Measurements from ENCODE around the gene ALG12. TPM values are rescaled to one million over a fixed set of nuclear protein-coding genes. Genes with fewer than 3 reads are reported as not detected.

The ALG12 gene
- total RNA-seq, 2 donors from 2014 or later = 19.7 to 26.2 TPM

DNA sequence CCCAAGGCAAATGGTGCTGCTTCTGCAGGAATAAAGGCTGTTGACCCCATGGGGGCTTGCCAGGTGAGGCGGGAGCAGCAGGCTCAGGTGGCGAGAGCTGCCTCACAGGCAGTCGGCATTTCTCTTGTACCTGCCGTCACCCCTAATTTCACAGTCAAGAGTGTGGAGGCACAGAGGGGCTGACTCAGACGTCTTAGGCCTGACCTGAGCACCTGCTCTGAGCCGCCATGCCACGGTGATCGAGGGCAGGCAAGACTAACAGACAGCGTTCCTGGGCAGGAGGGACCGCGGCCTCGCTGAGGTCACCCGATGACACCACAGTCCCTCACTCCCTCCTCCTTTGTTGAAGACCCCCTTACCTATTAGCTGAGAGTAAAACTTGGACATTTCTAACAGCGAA is 5.2 kb downstream of the ALG12 start:
- Histone ChIP-seq H3K27ac (ENCODE audit: low read depth, low read length) (no peak overlapping the region), H3K4me1 (ENCODE audit: control insufficient read depth, insufficient read depth, low read length) (no peaks in the 10 kb centered on the region), H3K27me3 (ENCODE audit: control insufficient read depth, insufficient read depth, low read length, poor library complexity, severe bottlenecking) (no peaks in the 10 kb centered on the region), H3K9ac (ENCODE audit: extremely low read depth, low read length, poor library complexity, severe bottlenecking) (no peak overlapping the region), H3K4me3 (ENCODE audit: low read length) (no peak overlapping the region), H3K9me3 (ENCODE audit: control insufficient read depth, low read length) (no peaks in the 10 kb centered on the region), H3K36me3 (ENCODE audit: control insufficient read depth, insufficient read depth, low read length) (peaks cover 19% of the 10 kb centered on the region)
- Mint-ChIP-seq H3K36me3 (ENCODE audit: low read depth) (peaks cover 23% of the 10 kb centered on the region), H3K27ac (no peak overlapping the region), H3K9me3 (no peaks in the 10 kb centered on the region), H3K4me3 (no peak overlapping the region), H3K27me3 (ENCODE audit: insufficient read depth) (no peaks in the 10 kb centered on the region), H3K4me1 (peaks cover 6% of the 10 kb centered on the region)
- TF ChIP-seq, protein P1, sequence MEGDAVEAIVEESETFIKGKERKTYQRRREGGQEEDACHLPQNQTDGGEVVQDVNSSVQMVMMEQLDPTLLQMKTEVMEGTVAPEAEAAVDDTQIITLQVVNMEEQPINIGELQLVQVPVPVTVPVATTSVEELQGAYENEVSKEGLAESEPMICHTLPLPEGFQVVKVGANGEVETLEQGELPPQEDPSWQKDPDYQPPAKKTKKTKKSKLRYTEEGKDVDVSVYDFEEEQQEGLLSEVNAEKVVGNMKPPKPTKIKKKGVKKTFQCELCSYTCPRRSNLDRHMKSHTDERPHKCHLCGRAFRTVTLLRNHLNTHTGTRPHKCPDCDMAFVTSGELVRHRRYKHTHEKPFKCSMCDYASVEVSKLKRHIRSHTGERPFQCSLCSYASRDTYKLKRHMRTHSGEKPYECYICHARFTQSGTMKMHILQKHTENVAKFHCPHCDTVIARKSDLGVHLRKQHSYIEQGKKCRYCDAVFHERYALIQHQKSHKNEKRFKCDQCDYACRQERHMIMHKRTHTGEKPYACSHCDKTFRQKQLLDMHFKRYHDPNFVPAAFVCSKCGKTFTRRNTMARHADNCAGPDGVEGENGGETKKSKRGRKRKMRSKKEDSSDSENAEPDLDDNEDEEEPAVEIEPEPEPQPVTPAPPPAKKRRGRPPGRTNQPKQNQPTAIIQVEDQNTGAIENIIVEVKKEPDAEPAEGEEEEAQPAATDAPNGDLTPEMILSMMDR (conservative IDR thresholded peaks at IDR 0.05) = no peak
- no peak for DNase-seq
- 84 to 90% methylated on average over 8 to 14 of the region's 14 CpGs for WGBS, 2 experiments (ENCODE audit: insufficient coverage in 1 of 2, insufficient read length in 1 of 2)

DNA sequence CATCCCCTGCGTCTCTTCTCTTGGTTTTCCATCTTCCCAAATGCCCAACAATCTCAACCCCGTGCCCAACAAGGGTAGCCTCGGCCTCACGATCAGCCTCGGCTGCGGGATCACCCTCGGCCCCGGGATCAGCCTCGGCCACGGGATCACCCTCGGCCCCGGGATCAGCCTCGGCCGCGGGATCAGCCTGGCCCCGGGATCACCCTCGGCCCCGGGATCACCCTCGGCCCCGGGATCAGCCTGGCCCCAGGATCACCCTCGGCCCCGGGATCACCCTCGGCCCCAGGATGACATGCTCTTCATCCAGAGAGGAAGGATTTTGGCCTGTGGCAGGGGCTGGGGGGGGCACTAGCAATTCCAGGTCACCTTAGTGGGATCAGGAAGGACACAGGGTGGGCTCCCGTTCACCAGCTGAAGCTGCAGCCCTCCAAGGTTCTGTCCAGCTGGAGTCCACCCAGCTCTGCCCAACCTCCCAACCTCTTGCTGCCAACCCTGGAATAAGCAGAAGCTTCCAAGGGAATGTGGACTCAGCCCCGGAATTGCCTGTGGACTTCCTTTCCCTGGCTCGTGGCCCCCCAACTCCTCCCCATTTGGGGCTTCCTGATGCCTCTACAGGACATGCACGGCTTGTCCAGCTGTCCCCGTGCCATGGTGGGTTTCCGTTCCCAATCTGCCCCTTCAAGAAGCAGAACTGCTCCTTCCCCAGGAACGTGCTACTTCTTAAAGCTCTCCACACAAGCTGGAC is 6.2 kb downstream of the ALG12 start:
- H3K9me3 Mint-ChIP-seq = no peaks in the 10 kb centered on the region
- H3K4me3 ChIP-seq (ENCODE audit: low read length) = no peak overlapping the region
- H3K9me3 ChIP-seq (ENCODE audit: control insufficient read depth, low read length) = no peaks in the 10 kb centered on the region
- H3K27me3 ChIP-seq (ENCODE audit: control insufficient read depth, insufficient read depth, low read length, poor library complexity, severe bottlenecking) = no peaks in the 10 kb centered on the region
- H3K36me3 ChIP-seq (ENCODE audit: control insufficient read depth, insufficient read depth, low read length) = peaks cover 19% of the 10 kb centered on the region
- peaks cover 31% of the 10 kb centered on the region for H3K36me3 Mint-ChIP-seq (ENCODE audit: low read depth)
- H3K27ac Mint-ChIP-seq = no peak overlapping the region
- H3K4me1 Mint-ChIP-seq = peaks cover 2% of the 10 kb centered on the region
- DNase-seq = no peak
- 92 to 93% methylated on average over 6 to 30 of the region's 30 CpGs for WGBS, 2 experiments (ENCODE audit: insufficient coverage in 1 of 2, insufficient read length in 1 of 2)
- TF ChIP-seq, protein P1 (conservative IDR thresholded peaks at IDR 0.05) = no peak
- no peaks in the 10 kb centered on the region for H3K27me3 Mint-ChIP-seq (ENCODE audit: insufficient read depth)
- no peak overlapping the region for H3K9ac ChIP-seq (ENCODE audit: extremely low read depth, low read length, poor library complexity, severe bottlenecking)
- no peaks in the 10 kb centered on the region for H3K4me1 ChIP-seq (ENCODE audit: control insufficient read depth, insufficient read depth, low read length)
- H3K27ac ChIP-seq (ENCODE audit: low read depth, low read length) = no peak overlapping the region
- no peak overlapping the region for H3K4me3 Mint-ChIP-seq

DNA sequence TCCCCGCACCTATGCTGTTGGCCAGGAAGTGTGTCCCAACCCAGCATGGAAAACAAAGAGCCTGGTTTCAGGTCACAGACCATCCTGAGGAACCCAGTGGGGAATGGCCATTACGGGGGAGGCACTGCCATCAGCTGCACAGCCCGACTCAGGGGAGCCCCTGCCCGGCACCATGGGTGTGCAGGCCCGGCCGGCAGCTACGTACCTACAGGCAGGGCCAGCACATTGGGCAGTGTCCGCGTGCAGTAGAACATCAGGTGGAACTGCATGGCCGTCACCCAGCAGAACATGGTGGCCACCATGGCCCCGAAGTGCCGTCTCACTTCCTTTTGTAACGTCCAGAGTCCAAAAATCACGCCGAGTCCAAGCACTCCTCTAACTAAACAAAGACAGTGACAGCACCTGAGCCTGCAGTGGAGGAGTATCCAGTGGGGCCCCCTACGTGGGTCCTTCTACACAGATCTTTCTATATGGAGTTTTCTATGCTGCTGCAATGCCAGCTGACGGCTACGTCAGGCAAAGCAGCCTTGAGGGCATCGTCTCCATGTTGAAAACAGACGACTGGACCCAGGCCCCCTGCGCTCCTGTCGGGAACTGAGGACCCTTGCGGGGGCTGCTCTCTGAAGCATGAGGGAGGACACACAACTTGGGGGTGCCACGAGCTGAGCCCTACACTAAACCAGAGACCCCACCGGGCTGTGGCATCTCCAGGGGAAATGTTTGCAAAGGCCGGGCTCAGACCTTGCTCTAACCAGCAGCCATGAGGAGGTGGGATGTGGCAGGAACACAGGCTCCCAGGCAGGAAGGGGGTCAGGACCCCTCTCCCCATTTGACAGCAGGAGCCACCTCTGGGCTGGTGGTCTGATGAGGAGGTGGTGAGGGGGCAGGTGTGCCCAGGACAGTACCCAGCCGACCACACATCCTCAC is 7.7 kb downstream of the ALG12 start:
- Mint-ChIP-seq H3K36me3 (ENCODE audit: low read depth) (peaks cover 35% of the 10 kb centered on the region), H3K27me3 (ENCODE audit: insufficient read depth) (no peaks in the 10 kb centered on the region), H3K27ac (no peak overlapping the region), H3K9me3 (no peaks in the 10 kb centered on the region), H3K4me1 (no peaks in the 10 kb centered on the region), H3K4me3 (no peak overlapping the region)
- Histone ChIP-seq H3K27me3 (ENCODE audit: control insufficient read depth, insufficient read depth, low read length, poor library complexity, severe bottlenecking) (no peaks in the 10 kb centered on the region), H3K9me3 (ENCODE audit: control insufficient read depth, low read length) (no peaks in the 10 kb centered on the region), H3K4me1 (ENCODE audit: control insufficient read depth, insufficient read depth, low read length) (no peaks in the 10 kb centered on the region), H3K4me3 (ENCODE audit: low read length) (no peak overlapping the region), H3K9ac (ENCODE audit: extremely low read depth, low read length, poor library complexity, severe bottlenecking) (no peak overlapping the region), H3K27ac (ENCODE audit: low read depth, low read length) (no peak overlapping the region), H3K36me3 (ENCODE audit: control insufficient read depth, insufficient read depth, low read length) (peaks cover 19% of the 10 kb centered on the region)
- DNase-seq = no peak
- TF ChIP-seq, protein P1 (conservative IDR thresholded peaks at IDR 0.05) = no peak
- 94 to 95% methylated on average over 23 to 27 of the region's 27 CpGs for WGBS, 2 experiments (ENCODE audit: insufficient coverage in 1 of 2, insufficient read length in 1 of 2)

Measured in endodermal cell (in vitro differentiated cells).